Measurements from ENCODE around the gene ATP6V0E2.
"Not testable (repeated sequence)": the region's sequence is repeated elsewhere in the genome, so short reads cannot be mapped to it uniquely, and the experiment has no call there.

Gene ATP6V0E2

DNA sequence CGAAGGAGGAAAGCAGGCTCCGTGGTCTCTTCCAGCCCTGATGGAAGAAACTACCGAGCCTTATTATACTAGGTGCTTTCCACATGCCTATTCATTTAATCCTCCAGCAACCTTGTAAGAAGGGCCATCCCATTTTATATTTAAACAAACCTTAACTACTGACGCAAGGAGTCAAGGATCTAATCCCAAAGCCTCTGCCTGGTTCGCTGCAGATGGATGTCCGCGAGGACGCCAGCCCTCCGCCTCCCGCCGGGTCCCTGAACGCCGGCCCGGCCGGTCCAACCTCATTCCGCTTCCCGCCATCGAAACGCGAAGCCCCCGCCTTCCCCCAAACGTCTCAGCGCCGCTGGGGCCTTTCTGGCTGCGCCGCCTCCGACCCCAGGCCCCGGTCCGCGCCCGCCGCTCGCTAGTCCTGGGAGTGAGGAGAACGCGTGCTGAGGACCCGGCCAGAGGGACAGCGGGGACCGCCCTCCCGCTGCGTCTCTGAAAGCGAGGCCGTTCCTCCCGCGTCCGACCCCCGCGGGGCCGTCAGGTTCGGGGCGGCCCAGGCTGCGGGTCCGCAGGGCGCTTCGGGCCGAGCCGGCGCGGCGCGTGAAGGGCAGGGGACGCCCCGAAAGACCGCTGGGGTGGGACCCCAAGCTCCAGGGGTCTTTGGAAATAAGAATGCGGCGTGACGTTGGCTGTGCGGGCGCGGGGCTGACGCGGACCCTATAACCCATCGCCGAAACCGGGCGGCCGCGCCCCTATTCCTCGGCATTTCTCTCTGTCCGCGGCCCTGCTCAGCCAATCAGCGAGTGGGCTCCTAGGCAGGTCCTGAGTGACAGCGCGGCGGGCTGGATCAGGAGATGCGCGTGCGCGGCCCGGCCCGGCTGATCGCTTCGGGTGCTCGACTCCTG, at the start of gene ATP6V0E2:
ATP6V0E2 (plus strand) TSS at position 896 of the 896 bp plus-strand sequence. CDS start 97 bp downstream, outside the sequence.
- peak; percentile 61 for DNase-seq (ENCODE audit: low read depth)

DNA sequence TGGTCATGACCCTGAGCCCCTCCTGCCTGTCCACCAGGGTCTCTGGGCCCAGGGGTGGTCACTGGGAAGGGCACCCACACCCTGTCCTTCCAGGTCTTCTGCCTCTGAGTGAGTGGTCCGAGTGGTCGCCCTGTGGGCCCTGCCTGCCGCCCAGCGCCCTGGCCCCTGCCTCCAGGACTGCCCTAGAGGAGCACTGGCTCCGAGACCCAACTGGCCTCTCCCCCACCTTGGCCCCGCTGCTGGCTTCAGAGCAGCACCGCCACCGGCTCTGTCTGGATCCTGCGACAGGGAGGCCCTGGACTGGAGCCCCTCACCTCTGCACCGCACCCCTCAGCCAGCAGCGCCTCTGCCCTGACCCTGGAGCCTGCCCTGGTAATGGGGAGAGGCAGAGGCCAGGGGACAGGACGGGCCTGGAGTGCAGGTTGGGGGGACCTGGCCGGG, 49.4 kb upstream of the ATP6V0E2 start:
- DNase-seq (ENCODE audit: low read depth), result no peak

DNA sequence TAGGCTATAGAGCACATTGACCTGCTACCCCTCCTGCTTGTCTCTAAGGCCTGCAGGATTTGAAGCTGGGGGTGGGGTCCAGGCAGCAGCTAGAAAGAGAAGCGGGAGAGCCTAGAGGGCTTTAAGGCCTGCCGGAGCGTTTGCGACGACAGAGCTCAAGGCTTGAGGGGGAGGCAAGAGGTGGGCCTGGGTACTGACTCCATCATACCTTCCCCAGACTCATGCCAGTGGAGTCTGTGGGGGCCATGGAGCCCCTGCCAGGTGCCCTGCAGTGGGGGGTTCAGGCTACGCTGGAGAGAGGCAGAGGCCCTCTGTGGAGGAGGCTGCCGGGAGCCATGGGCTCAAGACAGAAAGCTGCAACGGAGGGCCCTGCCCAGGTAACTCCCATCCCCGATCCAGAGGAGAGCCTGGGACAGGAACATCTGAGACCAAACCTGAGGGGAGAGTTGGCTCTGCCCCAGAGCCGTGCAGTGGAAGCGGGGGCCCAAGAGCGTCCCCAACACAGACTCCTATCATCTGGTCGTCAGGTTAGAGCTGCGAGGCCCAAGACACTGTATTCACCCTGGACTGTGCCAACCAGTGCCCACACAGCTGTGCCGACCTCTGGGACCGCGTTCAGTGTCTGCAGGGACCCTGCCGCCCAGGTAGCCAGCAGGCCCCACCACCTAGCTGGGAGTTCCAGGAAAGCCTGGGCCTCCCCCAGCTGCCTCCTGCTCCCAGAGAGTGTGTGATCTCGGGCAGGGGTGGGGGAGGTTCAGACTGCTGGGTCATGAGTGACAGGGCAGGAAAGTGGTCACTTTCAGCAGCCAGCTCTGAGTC, 48.8 kb upstream of the ATP6V0E2 start:
- no peak for DNase-seq (ENCODE audit: low read depth)

DNA sequence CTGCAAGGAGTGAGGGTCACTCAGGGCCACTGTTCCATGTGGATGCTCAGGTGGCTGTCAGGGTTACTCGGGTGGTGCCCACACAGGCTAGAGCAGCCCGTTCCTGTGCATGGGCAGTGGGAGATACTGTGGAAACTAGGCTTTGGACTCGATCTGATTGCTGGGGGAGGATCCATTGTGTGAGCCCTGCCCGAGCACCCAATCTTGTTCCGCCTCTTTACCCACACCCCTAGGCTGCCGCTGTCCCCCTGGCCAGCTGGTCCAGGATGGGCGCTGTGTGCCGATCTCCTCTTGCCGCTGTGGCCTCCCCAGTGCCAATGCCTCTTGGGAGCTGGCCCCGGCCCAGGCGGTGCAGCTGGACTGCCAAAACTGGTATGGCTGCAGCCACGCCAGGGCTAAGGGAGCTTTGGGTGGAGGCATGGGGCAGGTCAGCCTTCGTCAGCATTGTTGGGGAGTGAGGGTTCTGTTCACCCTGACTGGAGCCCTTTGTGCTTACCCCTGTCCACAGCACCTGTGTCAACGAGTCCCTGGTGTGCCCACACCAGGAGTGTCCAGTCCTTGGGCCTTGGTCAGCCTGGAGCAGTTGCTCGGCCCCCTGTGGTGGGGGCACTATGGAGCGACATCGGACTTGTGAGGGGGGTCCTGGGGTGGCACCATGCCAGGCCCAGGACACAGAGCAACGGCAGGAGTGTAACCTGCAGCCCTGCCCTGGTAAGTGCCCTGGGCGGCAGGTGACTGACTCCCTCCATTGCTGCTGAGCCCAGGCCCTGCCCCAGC, 48.0 kb upstream of the ATP6V0E2 start:
- no peak for DNase-seq (ENCODE audit: low read depth)

DNA sequence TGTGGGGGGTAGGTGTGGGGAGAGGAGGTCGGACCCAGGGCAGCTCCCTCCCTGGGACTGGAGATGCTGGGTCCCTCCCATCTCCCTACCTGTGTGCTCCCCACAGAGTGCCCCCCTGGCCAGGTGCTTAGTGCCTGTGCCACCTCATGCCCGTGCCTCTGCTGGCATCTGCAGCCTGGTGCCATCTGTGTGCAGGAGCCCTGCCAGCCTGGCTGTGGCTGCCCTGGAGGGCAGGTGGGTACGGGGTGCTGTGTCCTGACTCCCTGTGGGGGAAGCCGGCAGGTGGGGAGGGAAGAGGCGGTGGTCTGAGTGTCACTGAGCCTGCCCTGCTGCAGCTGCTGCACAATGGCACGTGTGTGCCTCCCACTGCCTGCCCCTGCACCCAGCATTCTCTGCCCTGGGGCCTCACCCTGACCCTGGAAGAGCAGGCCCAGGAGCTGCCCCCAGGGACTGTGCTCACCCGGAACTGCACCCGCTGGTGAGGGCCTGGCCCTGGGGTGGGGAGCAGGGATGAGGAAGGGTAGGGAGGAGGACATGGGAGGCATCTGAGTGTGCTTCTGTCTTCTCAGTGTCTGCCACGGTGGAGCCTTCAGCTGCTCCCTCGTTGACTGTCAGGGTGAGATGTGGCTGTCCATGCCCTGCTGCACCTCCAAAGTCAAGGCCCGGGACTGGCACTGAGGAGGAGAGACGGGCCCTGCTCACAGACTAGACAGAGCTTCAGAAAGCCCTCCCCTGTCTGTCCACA, 47.3 kb upstream of the ATP6V0E2 start:
- DNase-seq (ENCODE audit: low read depth), result no peak

DNA sequence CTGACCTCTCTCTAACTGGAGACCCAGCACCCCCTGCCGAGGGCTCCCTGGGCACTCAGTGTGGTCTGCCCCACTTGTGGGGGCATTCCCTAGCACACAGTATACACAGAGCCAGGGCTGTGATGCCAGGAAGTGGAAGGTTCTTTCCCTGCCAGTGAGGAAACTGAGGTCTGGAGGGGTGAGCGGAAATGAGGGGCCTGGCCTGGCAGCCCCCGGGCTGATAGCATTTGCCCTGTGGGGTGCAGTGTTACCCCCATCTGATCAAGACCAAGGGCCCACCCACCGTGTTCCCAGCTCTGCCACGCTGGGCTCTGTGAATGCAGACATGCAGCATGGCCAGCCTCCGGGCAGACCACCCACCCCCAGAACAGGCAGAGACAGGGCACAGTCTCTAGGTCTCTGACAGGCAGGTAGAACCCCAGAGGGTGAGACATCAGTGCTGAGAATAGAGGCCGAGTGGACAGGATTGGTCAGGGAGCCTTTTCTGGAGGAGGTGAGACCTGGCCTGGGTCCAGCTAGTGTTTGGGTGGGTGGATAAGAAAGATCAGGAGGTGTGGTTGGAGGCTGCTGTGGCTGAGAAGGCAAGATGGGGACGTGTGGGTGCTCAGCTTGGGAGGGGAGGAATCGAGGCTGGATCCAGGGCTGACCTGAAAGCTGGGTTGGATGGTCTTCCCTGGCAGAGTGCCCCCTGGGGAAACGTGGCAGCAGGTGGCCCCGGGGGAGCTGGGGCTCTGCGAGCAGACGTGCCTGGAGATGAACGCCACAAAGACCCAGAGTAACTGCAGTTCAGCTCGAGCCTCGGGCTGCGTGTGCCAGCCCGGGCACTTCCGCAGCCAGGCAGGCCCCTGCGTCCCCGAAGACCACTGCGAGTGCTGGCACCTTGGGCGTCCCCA, 46.4 kb upstream of the ATP6V0E2 start:
- DNase-seq (ENCODE audit: low read depth), result no peak

DNA sequence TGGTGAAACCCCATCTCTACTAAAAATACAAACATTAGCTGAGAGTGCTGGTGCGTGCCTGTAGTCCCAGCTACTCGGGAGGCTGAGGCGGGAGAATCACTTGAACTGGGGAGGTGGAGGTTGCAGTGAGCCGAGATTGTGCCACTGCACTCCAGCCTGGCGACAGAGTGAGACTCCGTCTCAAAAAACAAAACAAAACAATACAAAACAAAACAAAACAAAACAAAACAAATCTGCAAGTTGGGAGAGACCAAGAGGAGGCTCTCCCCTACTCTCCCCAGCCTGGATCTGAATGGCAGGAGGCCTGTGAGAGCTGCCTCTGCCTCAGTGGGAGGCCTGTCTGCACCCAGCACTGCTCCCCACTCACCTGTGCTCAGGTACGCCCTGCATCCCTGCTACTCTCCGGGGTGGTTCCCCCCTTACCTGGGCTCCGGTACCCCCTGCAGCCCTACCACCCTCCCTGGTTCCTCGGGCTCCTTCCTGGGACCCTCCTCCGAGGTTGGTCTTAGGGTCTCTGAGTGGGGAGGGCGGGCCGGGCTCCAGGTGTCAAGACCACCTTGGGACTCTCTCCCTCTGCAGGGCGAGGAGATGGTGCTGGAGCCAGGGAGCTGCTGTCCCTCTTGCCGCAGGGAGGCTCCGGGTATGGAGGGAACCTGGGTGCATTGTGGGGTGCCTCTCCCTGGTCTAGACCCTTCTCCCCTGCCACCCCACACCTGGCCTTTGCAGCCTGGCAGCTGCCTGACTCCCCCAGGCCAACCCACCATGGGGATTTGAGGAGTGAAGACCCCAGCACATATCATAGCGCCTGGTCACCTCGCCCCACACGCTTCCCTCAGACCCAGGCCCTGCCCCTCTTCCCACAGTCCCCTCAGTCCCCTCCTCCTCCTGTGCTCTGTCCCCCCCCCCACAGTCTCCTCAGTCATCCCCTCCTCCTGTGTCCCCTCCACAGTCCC, 45.1 kb upstream of the ATP6V0E2 start:
- DNase-seq (ENCODE audit: low read depth), result no peak

DNA sequence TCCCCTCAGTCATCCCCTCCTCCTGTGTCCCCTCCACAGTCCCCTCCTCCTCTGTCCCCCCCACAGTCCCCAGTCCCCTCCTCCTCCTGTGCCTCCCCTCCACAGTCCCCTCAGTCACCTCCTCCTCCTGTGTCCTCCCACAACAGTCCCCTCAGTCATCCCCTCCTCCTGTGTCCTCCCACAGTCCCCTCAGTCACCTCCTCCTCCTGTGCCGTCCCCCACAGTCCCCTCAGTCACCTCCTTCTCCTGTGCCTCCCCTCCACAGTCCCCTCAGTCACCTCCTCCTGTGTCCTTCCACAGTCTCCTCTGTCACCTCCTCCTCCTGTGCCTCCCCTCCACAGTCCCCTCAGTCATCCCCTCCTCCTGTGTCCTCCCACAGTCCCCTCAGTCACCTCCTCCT, 43.2 kb upstream of the ATP6V0E2 start:
- DNase-seq (ENCODE audit: low read depth), result not testable (repeated sequence)

DNA sequence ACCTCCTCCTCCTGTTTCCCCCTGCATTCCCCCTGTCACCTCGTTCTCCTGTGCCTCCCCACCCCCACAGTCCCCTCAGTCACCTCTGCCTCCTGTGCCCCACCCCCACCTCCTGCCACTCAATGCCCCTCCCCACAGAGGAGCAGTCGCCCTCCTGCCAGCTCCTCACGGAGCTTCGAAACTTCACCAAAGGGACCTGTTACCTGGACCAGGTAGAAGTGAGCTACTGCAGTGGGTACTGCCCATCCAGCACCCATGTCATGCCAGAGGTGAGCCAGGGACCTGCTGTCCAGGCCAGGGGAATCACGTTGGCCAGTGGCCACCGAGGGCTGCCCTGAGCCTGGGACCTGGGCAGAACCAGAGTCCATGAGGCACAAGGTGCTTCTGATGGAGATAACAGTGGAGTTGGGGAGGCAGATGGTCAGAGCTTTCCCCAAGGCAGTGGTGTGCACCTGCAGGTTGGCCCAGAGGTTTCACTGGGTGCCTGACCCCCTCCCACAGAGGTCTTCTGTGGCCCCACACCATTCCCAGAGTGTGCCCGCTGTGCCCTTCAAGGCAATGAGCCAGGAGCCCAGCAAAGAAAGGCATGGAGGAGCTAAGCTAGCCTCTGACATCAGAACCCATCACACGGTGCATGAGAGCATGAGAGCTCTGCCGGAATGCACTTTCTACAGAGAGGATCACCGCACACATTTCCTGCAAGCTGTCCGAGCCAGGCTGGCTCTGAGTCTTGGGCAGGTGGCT, 42.6 kb upstream of the ATP6V0E2 start:
- DNase-seq (ENCODE audit: low read depth), result no peak

DNA sequence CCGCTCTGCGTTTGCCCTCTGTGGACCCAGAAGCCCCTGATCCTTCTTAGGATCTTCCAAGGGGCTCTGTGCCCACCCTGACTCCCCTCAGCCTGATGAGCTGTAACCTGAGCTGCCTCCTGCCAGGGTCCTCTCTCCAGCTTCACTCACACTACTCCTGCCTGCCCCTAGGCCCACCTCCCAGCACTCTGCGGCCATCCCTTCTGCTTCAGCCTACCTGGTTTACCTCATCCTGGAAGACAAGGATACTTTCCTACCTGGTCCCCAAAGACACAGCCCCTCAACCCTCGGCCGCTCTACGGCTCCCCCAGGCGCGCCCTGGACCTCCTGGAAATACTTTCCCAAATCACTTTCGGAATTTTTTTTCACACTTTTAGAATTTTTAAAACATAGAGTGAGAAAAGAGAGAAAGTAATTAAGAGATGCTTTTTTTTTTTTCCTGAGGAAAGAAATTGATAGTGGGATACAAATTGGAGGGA, 42.0 kb upstream of the ATP6V0E2 start:
- no peak for DNase-seq (ENCODE audit: low read depth)

DNA sequence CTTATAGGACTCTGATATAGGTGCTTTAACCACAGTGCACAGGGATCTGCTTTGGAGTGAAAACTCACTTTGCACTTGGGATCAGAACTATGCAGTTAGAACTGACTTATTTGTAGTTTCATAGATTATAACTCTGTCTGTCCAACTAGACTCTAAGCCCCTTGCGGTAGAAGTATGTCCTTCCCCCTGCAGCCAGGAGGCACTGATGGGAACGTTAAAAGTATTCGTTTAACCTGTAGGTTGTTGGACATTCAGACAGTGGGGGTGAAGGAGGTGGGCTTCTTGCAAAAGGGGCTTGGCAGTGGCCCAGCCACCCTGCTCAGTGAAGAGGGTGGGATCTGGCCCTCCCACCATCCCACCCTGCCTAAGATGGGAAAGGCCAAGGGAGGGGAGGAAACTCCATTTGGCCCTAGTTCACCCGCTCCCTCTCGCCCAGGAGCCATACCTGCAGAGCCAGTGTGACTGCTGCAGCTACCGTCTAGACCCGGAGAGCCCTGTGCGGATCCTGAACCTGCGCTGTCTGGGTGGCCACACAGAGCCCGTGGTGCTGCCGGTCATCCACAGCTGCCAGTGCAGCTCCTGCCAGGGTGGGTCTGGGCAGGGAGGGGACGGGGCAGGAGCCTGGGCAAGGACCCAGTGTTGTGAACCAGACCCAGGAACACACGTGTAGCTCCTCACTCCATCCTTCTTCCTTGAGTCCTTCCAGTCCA, 41.3 kb upstream of the ATP6V0E2 start:
- no peak for DNase-seq (ENCODE audit: low read depth)

DNA sequence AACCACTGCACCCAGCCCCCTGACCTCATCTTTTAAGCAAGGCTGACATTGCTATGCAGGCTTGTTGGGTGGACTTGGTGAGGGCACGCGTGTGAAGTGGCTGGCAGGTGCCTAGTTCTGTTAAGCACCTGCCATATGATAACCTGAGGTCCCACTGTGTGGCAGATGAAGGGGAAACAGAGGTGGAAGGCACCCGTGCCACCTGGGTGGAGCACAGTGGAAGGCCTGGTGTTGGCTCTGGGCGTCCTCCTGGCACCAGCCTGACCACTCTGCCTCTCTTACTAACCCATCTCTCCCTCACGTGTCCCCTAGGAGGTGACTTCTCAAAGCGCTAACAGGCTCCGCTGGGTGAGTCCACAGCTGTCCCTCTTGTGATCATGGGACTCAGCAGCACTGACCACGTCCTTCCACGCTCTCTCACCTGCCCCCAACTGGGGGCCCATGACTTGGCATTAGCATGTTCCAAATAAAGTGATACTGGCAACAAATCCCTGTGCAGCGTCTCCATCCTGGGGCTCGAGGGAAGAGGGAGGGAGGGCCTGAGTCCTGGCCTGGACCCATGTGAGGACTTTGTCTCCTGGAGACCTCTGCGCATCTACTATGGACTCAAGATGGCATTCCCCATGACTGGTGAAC, 40.2 kb upstream of the ATP6V0E2 start:
- DNase-seq (ENCODE audit: low read depth), result no peak

DNA sequence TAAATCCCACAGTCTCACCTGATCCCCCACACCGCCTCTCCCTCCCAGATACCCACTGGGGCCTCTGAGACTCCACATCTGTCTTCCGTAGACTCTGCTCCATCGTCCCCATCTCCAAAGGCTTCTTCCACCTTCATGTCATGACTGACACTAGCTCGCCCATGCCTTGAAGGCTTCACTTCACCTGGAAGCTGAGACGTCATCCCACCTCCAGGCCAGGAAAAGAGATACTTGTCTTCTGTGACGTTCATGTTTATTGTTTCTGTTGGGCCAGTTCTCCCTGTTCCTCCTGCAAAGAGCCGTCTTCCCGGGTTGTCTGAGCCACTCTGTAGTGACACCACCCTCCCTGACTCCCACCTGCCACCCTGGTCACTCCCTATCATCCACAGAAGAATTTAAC, 39.2 kb upstream of the ATP6V0E2 start:
- DNase-seq (ENCODE audit: low read depth), result no peak

DNA sequence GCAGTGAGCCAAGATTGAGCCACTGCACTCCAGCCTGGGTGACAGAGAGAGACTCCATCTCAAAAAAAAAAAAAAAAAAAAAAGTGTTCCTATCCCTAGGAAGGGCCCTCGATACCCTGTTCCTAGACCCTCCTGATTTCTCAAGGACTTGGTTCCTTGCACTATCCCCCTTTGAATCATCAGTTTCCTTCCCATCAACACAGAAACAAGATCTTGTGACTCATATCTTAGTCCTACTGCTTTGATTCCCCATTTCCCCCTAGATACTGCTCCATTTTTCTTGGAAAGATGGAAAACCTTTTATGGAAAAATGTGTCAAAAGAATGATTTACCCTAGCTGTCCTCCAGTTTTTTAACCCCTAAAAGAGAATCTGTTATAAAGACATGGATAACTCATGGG, 37.3 kb upstream of the ATP6V0E2 start:
- DNase-seq (ENCODE audit: low read depth), result no peak

DNA sequence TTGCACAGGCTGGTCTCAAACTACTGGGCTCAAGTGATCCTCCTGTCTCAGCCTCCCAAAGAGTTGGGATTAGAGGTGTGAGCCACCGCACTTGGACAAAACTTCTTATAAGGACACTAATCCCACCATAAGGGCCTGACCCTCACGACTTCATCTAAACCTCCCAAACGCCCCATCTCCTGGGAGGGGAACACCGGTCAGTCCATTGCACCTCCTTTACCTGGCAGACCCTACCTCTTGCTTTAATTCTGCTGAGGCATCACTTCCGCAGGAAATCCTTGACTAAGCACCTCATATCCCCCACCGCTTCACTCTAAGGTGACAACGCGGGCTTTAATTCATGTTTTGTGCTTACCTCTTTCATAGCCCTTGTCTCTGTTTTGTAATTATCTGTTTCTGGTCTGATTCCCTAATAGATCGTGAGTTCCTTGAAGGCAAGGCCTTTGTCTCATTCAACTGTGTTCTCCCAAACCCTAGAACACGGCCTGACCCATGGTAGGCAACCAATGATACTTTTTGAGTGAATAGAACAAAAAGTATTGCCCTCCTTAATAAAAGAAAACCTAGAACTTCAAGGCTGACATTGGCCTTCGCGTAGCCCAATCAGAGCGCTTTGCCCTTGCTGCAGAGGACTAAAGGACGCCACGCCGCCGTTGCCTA, 36.1 kb upstream of the ATP6V0E2 start:
- no peak for DNase-seq (ENCODE audit: low read depth)

DNA sequence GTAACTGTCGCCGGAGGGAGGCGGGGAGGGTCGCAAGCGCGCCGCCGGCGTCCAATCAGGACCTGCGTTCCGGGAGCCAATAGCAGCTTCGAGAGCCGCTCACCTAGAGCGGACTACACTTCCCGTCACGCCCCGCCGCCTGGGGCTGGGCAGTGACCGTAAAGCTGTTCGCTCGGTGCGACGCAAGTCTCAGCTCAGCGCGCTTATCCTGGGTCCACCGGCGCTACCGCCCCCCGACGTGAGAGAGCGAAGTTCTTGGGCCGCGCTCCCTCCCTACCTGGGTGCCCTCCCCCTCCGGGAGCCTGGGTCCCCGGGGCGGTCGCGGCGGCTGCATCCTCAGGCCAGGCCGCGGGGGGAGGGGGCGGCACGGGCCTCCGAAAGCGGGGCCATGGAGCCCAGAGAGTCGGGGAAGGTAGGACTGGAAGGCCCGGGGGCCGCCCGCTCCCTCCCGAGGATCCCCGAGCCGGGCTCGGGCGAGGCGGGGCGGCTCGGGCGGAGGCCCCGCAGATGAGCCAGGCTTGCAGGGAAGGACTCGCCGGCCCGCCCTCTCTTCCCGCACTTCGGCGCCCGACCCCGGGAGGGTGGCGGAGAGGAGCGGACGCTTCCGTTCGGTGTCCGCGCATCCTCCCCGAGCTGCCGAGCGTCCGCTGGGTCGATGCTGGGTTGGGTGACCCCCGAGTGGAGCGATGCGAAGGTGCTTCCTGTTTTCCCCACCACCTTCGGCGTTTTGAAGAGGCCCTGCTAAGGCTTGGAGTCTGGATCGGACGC, 35.4 kb upstream of the ATP6V0E2 start, which contains the start of gene ZNF862:
ZNF862 (plus strand) TSS at position 152 of the 768 bp plus-strand sequence; CDS start at position 389, 237 bp downstream.
- peak; percentile 87 for DNase-seq (ENCODE audit: low read depth)

All from CMK (cell line).